H9 (cell line): ENCODE results near the gene AVEN. TPM values are rescaled to one million over a fixed set of nuclear protein-coding genes. Genes with fewer than 3 reads are reported as not detected.

ENCODE experiments used
- DNase-seq: peaks from one replicate; pipeline ENCODE4 v3.0.0-alpha.2; 2017
- H2AFZ ChIP-seq: one replicate; pipeline ENCODE4 v1.6.1; 2013; ENCODE audit warnings: mild to moderate bottlenecking, low read length, control low read depth, moderate library complexity
- H2AK5ac ChIP-seq: 2 replicates; pipeline ENCODE4 v1.6.1; 2013; ENCODE audit warnings: low read length, control low read depth, mixed read lengths; ENCODE audit not compliant: insufficient read length
- H2BK120ac ChIP-seq: one replicate; pipeline ENCODE4 v1.6.1; 2013; ENCODE audit warnings: low read depth, mild to moderate bottlenecking, low read length, control low read depth, inconsistent platforms; ENCODE audit not compliant: poor library complexity, severe bottlenecking
- H2BK12ac ChIP-seq: 2 replicates; pipeline ENCODE4 v1.6.1; 2013; ENCODE audit warnings: low read length, control low read depth, mixed read lengths, low read depth; ENCODE audit not compliant: insufficient read length
- H2BK15ac ChIP-seq: 2 replicates; pipeline ENCODE4 v1.6.1; 2013; ENCODE audit warnings: low read depth, low read length, control low read depth
- H2BK20ac ChIP-seq: one replicate; pipeline ENCODE4 v1.6.1; 2013; ENCODE audit warnings: low read depth, mild to moderate bottlenecking, low read length, control low read depth, inconsistent platforms; ENCODE audit not compliant: poor library complexity, severe bottlenecking
- H2BK5ac ChIP-seq: 2 replicates; pipeline ENCODE4 v1.6.1; 2013; ENCODE audit warnings: low read length, control low read depth, mixed read lengths; ENCODE audit not compliant: insufficient read length
- H3K14ac ChIP-seq: 2 replicates; pipeline ENCODE4 v1.6.1; 2013; ENCODE audit warnings: low read length, control low read depth; ENCODE audit not compliant: insufficient read depth
- H3K18ac ChIP-seq: 2 replicates; pipeline ENCODE4 v1.6.1; 2013; ENCODE audit warnings: low read depth, mild to moderate bottlenecking, mixed read lengths, low read length, control low read depth; ENCODE audit not compliant: insufficient read length
- H3K23ac ChIP-seq: 2 replicates; pipeline ENCODE4 v1.6.1; 2013; ENCODE audit warnings: low read length, control low read depth, mixed read lengths, low read depth; ENCODE audit not compliant: insufficient read length
- H3K23me2 ChIP-seq: 2 replicates; pipeline ENCODE4 v1.6.1; 2013; ENCODE audit warnings: low read depth, mild to moderate bottlenecking, mixed read lengths, low read length, control low read depth; ENCODE audit not compliant: insufficient read length, poor library complexity, severe bottlenecking
- H3K27ac ChIP-seq: 2 replicates; pipeline ENCODE4 v1.5.1; 2013; ENCODE audit warnings: low read length, control low read depth, mixed read lengths, low read depth; ENCODE audit not compliant: insufficient read length
- H3K27me3 ChIP-seq: 2 replicates; pipeline ENCODE4 v1.6.1; 2013; ENCODE audit warnings: low read length, control low read depth, inconsistent platforms; ENCODE audit not compliant: insufficient read depth
- H3K4ac ChIP-seq: 2 replicates; pipeline ENCODE4 v1.6.1; 2013; ENCODE audit warnings: low read depth, mild to moderate bottlenecking, control low read depth, inconsistent platforms, low read length, moderate library complexity
- H3K4me1 ChIP-seq: 2 replicates; pipeline ENCODE4 v1.6.1; 2013; ENCODE audit warnings: low read length, control low read depth, inconsistent platforms; ENCODE audit not compliant: insufficient read depth
- H3K4me2 ChIP-seq: 2 replicates; pipeline ENCODE4 v1.6.1; 2013; ENCODE audit warnings: low read length, control low read depth, mixed read lengths; ENCODE audit not compliant: insufficient read length, insufficient read depth
- H3K56ac ChIP-seq: 2 replicates; pipeline ENCODE4 v1.6.1; 2013; ENCODE audit warnings: low read depth, mild to moderate bottlenecking, mixed read lengths, low read length, control low read depth; ENCODE audit not compliant: insufficient read length
- H3K79me1 ChIP-seq: 2 replicates; pipeline ENCODE4 v1.6.1; 2013; ENCODE audit warnings: low read depth, mild to moderate bottlenecking, moderate library complexity, low read length, control low read depth, inconsistent platforms; ENCODE audit not compliant: insufficient read depth, poor library complexity, severe bottlenecking
- H3K79me2 ChIP-seq: 2 replicates; pipeline ENCODE4 v1.6.1; 2013; ENCODE audit warnings: low read length, control low read depth, inconsistent platforms; ENCODE audit not compliant: insufficient read depth
- H3K9ac ChIP-seq: 2 replicates; pipeline ENCODE4 v1.6.1; 2013; ENCODE audit warnings: low read length, control low read depth, mixed read lengths; ENCODE audit not compliant: insufficient read length; ENCODE audit errors: extremely low read depth
- H3K9me3 ChIP-seq: one replicate; pipeline ENCODE4 v1.6.1; 2013; ENCODE audit warnings: low read depth, low read length, inconsistent platforms; ENCODE audit not compliant: control insufficient read depth
- H3T11ph ChIP-seq: one replicate; pipeline ENCODE4 v1.6.1; 2013; ENCODE audit warnings: mild to moderate bottlenecking, low read length, control low read depth, inconsistent platforms
- H4K20me1 ChIP-seq: one replicate; pipeline ENCODE4 v1.6.1; 2013; ENCODE audit not compliant: control insufficient read depth, insufficient read length, insufficient read depth
- H4K5ac ChIP-seq: 2 replicates; pipeline ENCODE4 v1.6.1; 2013; ENCODE audit warnings: low read depth, mild to moderate bottlenecking, mixed read lengths, low read length, control low read depth; ENCODE audit not compliant: insufficient read length
- H4K8ac ChIP-seq: replicated peaks from 2 replicates; pipeline ENCODE4 v1.6.1; 2013; ENCODE audit warnings: low read length, control low read depth, mixed read lengths, low read depth; ENCODE audit not compliant: insufficient read length
- H4K91ac ChIP-seq: 2 replicates; pipeline ENCODE4 v1.6.1; 2013; ENCODE audit warnings: low read depth, mild to moderate bottlenecking, moderate library complexity, mixed read lengths, low read length, control low read depth; ENCODE audit not compliant: insufficient read length
- H3K27ac Mint-ChIP-seq, 3 experiments: 2 replicates in 2 of 3; 3 replicates in 1 of 3; pipeline ENCODE4 v1.8.0; 2020 to 2021; ENCODE audit warnings: mixed read lengths in 3 of 3, mild to moderate bottlenecking in 1 of 3, moderate library complexity in 1 of 3
- H3K27me3 Mint-ChIP-seq: 2 replicates; pipeline ENCODE4 v1.8.0; 2021; ENCODE audit warnings: low read depth, mild to moderate bottlenecking, moderate library complexity, mixed read lengths
- H3K36me3 Mint-ChIP-seq, 3 experiments: 2 replicates in 2 of 3; 3 replicates in 1 of 3; pipeline ENCODE4 v1.8.0; 2020 to 2021; ENCODE audit warnings: low read depth in 3 of 3, mixed read lengths in 3 of 3; ENCODE audit not compliant: insufficient read depth in 1 of 3
- H3K4me1 Mint-ChIP-seq, 2 experiments: 2 replicates each; pipeline ENCODE4 v1.8.0; 2020; ENCODE audit warnings: mixed read lengths in 2 of 2
- H3K4me3 Mint-ChIP-seq, 2 experiments: 2 replicates in 1 of 2; 3 replicates in 1 of 2; pipeline ENCODE4 v1.8.0; 2020 to 2021; ENCODE audit warnings: mild to moderate bottlenecking in 2 of 2, mixed read lengths in 2 of 2, moderate library complexity in 1 of 2
- H3K9me3 Mint-ChIP-seq, 2 experiments: 2 replicates in 1 of 2; 3 replicates in 1 of 2; pipeline ENCODE4 v1.8.0; 2020; ENCODE audit warnings: mild to moderate bottlenecking in 2 of 2, mixed read lengths in 2 of 2, moderate library complexity in 1 of 2
- CTCF ChIP-seq: fragments of 200-600 bp; sonication (generic); conservative IDR thresholded peaks from 3 replicates; pipeline ENCODE4 v1.8.0; 2021; ENCODE audit warnings: antibody characterized with exemption, mild to moderate bottlenecking
- WGBS: extraction: QIAGEN DNeasy Blood & Tissue Kit; methylation state at CpG from one replicate; pipeline ENCODE4 v1.1.7; 2013; ENCODE audit warnings: missing lambda C conversion rate, low lambda C conversion rate, mixed read lengths; ENCODE audit not compliant: insufficient read length; ENCODE audit errors: extremely low coverage; 5-methylcytosine and 5-hydroxymethylcytosine counted together
- total RNA-seq: library from RNA; stranded (reverse); gene quantifications from 2 replicates; pipeline ENCODE4 v1.2.1, GENCODE V29; 2021

The AVEN gene
- total RNA-seq, 1 experiment from 2014 or later = 16.1 TPM

GRCh38 chr15:33888176-33888575 lies 150.8 kb downstream of the AVEN start:
- H3K36me3 Mint-ChIP-seq = peaks cover 0 to 7% (median 4%) of the 10 kb centered on the region in 3 experiments; a peak in 3 of 7 replicates
- H3K27me3 Mint-ChIP-seq = no peaks in the 10 kb centered on the region
- no peaks in the 10 kb centered on the region for H3K23me2 ChIP-seq
- H2BK12ac ChIP-seq = no peak overlapping the region
- H3K56ac ChIP-seq = no peak overlapping the region
- H4K91ac ChIP-seq = no peak overlapping the region
- no peaks in the 10 kb centered on the region for H4K20me1 ChIP-seq
- no peak overlapping the region for H2AFZ ChIP-seq
- peaks cover 4 to 7% of the 10 kb centered on the region in 2 experiments; a peak in 4 of 5 replicates for H3K9me3 Mint-ChIP-seq
- H4K5ac ChIP-seq = no peak overlapping the region
- H3K23ac ChIP-seq = no peak overlapping the region
- H3K79me2 ChIP-seq = no peaks in the 10 kb centered on the region
- H2BK120ac ChIP-seq = no peak overlapping the region
- no peaks in the 10 kb centered on the region for H3K9me3 ChIP-seq
- no peak overlapping the region for H3K4ac ChIP-seq
- H4K8ac ChIP-seq = no peak overlapping the region
- H2AK5ac ChIP-seq = no peak overlapping the region
- peaks cover 6 to 7% of the 10 kb centered on the region in 2 experiments for H3K4me1 Mint-ChIP-seq
- H3T11ph ChIP-seq = no peak overlapping the region
- WGBS = no CpG with 5 or more reads among the region's 2 CpGs
- no peak overlapping the region for H2BK20ac ChIP-seq
- H3K4me2 ChIP-seq = no peak overlapping the region
- no peak overlapping the region for H3K4me3 Mint-ChIP-seq
- TF ChIP-seq CTCF = no peak
- H3K79me1 ChIP-seq = no peaks in the 10 kb centered on the region
- H3K4me1 ChIP-seq = no peaks in the 10 kb centered on the region
- no peak overlapping the region for H3K14ac ChIP-seq
- no peak overlapping the region for H3K18ac ChIP-seq
- no peak overlapping the region for H3K9ac ChIP-seq
- no peak overlapping the region for H3K27ac ChIP-seq
- no peak overlapping the region for H2BK15ac ChIP-seq
- DNase-seq = no peak
- H2BK5ac ChIP-seq = no peak overlapping the region
- H3K27me3 ChIP-seq = no peaks in the 10 kb centered on the region
- H3K27ac Mint-ChIP-seq = peak overlapping the region in 2 of 3 experiments; percentile 1 to 2; a peak in 1 of 7 replicates
